ENCODE data around the gene CLCN6. TPM values are rescaled to one million over a fixed set of nuclear protein-coding genes. Genes with fewer than 3 reads are reported as not detected.

Gene CLCN6
- total and polyA plus RNA-seq, 2 of the 8 experiments (the other 6 are each of a cell fraction or from before 2014, with no cell fraction given): 15.7 to 26.0 TPM

GRCh38 chr1:11838349-11839272, 32.6 kb downstream of the CLCN6 start:
- Histone ChIP-seq H2BK12ac (ENCODE audit: low read depth, low read length) (no peak overlapping the region), H3K56ac (replicated peaks; ENCODE audit: insufficient read length, low read depth, low read length) (no peak overlapping the region), H3K27me3 (replicated peaks in 1 of 4; ENCODE audit: control insufficient read depth in 3 of 4, extremely low read depth in 1 of 4, insufficient read depth in 3 of 4, low read length in 3 of 4) (no peaks in the 10 kb centered on the region), H4K20me1 (replicated peaks in 1 of 2; ENCODE audit: control insufficient read depth in 1 of 2, insufficient read depth in 2 of 2, low read length in 2 of 2) (peaks cover 15 to 21% of the 10 kb centered on the region in 2 experiments), H2AFZ (ENCODE audit: low read length) (no peak overlapping the region), H2AK5ac (ENCODE audit: low read depth, low read length) (no peak overlapping the region), H3K23me2 (ENCODE audit: low read depth, low read length) (no peaks in the 10 kb centered on the region), H3K79me1 (ENCODE audit: low read depth, low read length) (no peaks in the 10 kb centered on the region), H3K4me3 (ENCODE audit: extremely low read depth in 1 of 4, insufficient read depth in 2 of 4, low read depth in 3 of 4, low read length in 4 of 4) (no peak overlapping the region), H3K4me1 (replicated peaks in 1 of 4; ENCODE audit: control insufficient read depth in 3 of 4, insufficient read depth in 4 of 4, low read length in 3 of 4) (no peaks in the 10 kb centered on the region), H4K91ac (replicated peaks; ENCODE audit: insufficient read length, low read length) (no peak overlapping the region), H3K9me3 (ENCODE audit: insufficient read depth in 2 of 2, low read depth in 1 of 2, low read length in 1 of 2) (no peaks in the 10 kb centered on the region), H3K4ac (replicated peaks; ENCODE audit: insufficient read length, low read depth, low read length) (no peak overlapping the region), H3K79me2 (ENCODE audit: control insufficient read depth in 1 of 2, insufficient read depth in 2 of 2, low read length in 2 of 2) (no peaks in the 10 kb centered on the region), H2BK5ac (ENCODE audit: low read depth, low read length) (no peak overlapping the region), H2BK15ac (ENCODE audit: low read length) (no peak overlapping the region), H3K36me3 (ENCODE audit: control insufficient read depth in 2 of 4, insufficient read depth in 4 of 4, low read length in 3 of 4) (peaks cover 52 to 84% (median 78%) of the 10 kb centered on the region in 4 experiments), H3K9ac (replicated peaks in 1 of 4; ENCODE audit: extremely low read depth in 1 of 4, low read depth in 3 of 4, low read length in 3 of 4) (no peak overlapping the region), H3K14ac (ENCODE audit: insufficient read length) (no peak overlapping the region), H2BK120ac (replicated peaks; ENCODE audit: low read depth, low read length) (no peak overlapping the region), H4K5ac (ENCODE audit: insufficient read length, low read depth, low read length) (no peak overlapping the region), H3K27ac (ENCODE audit: low read depth, low read length) (no peak overlapping the region), H3K4me2 (ENCODE audit: insufficient read depth in 1 of 2, low read depth in 2 of 2, low read length in 2 of 2) (no peak overlapping the region), H2BK20ac (ENCODE audit: low read length) (no peak overlapping the region), H3K18ac (ENCODE audit: extremely low read depth, low read length) (no peak overlapping the region), H4K8ac (ENCODE audit: extremely low read depth, insufficient read depth, low read length) (peak overlapping the region; percentile 20; the same call in 1 of the 2 replicates), H3K23ac (ENCODE audit: insufficient read length) (no peak overlapping the region)
- 79% methylated on average over 40 of the region's 40 CpGs; no CpG with 5 or more reads in 1 of the 2 experiments for WGBS, 2 experiments (ENCODE audit: extremely low coverage in 1 of 2, insufficient coverage in 1 of 2, insufficient read length in 1 of 2, insufficient replicate concordance in 2 of 2, low coverage in 1 of 2, low lambda C conversion rate in 2 of 2, missing lambda C conversion rate in 1 of 2)
- POLR2A ChIA-PET (ENCODE audit: partially characterized antibody): interaction anchor here (1.2 to 8.1 kb wide), 2 partner anchors 15 to 70 kb away, joined by 5 to 72 read pairs; no protein-coding TSS in a partner anchor
- CTCF ChIA-PET (ENCODE audit: partially characterized antibody): interaction anchor here (0.7 to 8.8 kb wide), 33 partner anchors 8 to 302 kb away, joined by 3 to 67 read pairs (median 5); partner anchors contain the start of gene NPPA
- DNase-seq (ENCODE audit: low read depth in 1 of 2, low spot score in 2 of 2): peak; percentile 33 to 91
- FAIRE-seq: peak; percentile 52
- TF ChIP-seq RBBP5 (IDR thresholded peaks at IDR 0.05; ENCODE audit: borderline replicate concordance, low read depth, low read length) (no peak), GTF2F1 (IDR thresholded peaks at IDR 0.05; ENCODE audit: borderline replicate concordance, low read depth, low read length) (no peak), NANOG (IDR thresholded peaks at IDR 0.05; ENCODE audit: insufficient read depth, low read depth, low read length, poor library complexity, severe bottlenecking) (no peak), POU5F1 (IDR thresholded peaks at IDR 0.05; ENCODE audit: low read depth, low read length) (no peak), USF2 (IDR thresholded peaks at IDR 0.05; ENCODE audit: low read length) (no peak), FOSL1 (IDR thresholded peaks at IDR 0.05; ENCODE audit: insufficient read depth, low read depth, low read length) (no peak), RAD21 (IDR thresholded peaks at IDR 0.05 in 1 of 2, conservative IDR thresholded peaks at IDR 0.05 in 1 of 2; ENCODE audit: low read depth in 2 of 2, low read length in 2 of 2) (peak; percentile 98), BCL11A (IDR thresholded peaks at IDR 0.05; ENCODE audit: low read depth in 2 of 2, low read length in 2 of 2) (no peak), SIN3A (conservative IDR thresholded peaks at IDR 0.05 in 1 of 2, IDR thresholded peaks at IDR 0.05 in 1 of 2; ENCODE audit: low read depth in 1 of 2, low read length in 2 of 2) (0 out of 4 replicates have a peak, but pooled peaks of 1 of the 2 experiments have one; percentile 52)
